Fibroblast of lung (primary cell): ENCODE measurements around the gene SENP2. TPM values are rescaled to one million over a fixed set of nuclear protein-coding genes. Genes with fewer than 3 reads are reported as not detected.

ENCODE experiments used
- DNase-seq, 2 donors: peaks; one replicate each; pipeline versions ENCODE4 v3.0.0 to v3.0.0-alpha.2; 2010; ENCODE audit warnings: low read depth in 2 of 2
- H2AFZ ChIP-seq: 2 replicates; pipeline ENCODE4 v1.5.1; 2012; ENCODE audit warnings: low read length, control low read depth, inconsistent platforms
- H3K27ac ChIP-seq: 2 replicates; pipeline ENCODE4 v1.5.1; 2011; ENCODE audit warnings: low read length, control low read depth; ENCODE audit not compliant: insufficient read depth
- H3K27me3 ChIP-seq: 2 replicates; pipeline ENCODE4 v1.5.1; 2011; ENCODE audit warnings: mild to moderate bottlenecking, low read length; ENCODE audit not compliant: control insufficient read depth, insufficient read depth
- H3K36me3 ChIP-seq: 2 replicates; pipeline ENCODE4 v1.5.1; 2011; ENCODE audit warnings: low read length; ENCODE audit not compliant: control insufficient read depth, insufficient read depth
- H3K4me1 ChIP-seq: 2 replicates; pipeline ENCODE4 v1.5.1; 2011; ENCODE audit warnings: low read length; ENCODE audit not compliant: control insufficient read depth, insufficient read depth; ENCODE audit errors: extremely low read depth
- H3K4me2 ChIP-seq: 2 replicates; pipeline ENCODE4 v1.5.1; 2011; ENCODE audit warnings: low read length, control low read depth; ENCODE audit not compliant: insufficient read depth; ENCODE audit errors: extremely low read depth
- H3K4me3 ChIP-seq, 4 experiments: fragments of 200-600 bp in 1 of 4; sonication (generic) in 1 of 4; replicated peaks in 1 of 4; 2 replicates each; pipeline ENCODE4 v1.5.1; 2011 to 2016; ENCODE audit warnings: low read length in 4 of 4, low read depth in 3 of 4, mild to moderate bottlenecking in 3 of 4, control low read depth in 2 of 4, inconsistent platforms in 1 of 4, mixed read lengths in 1 of 4; ENCODE audit not compliant: insufficient read depth in 1 of 4; ENCODE audit errors: control extremely low read depth in 1 of 4
- H3K79me2 ChIP-seq: 2 replicates; pipeline ENCODE4 v1.5.1; 2012; ENCODE audit warnings: mild to moderate bottlenecking, low read length, inconsistent platforms; ENCODE audit not compliant: control insufficient read depth, insufficient read depth
- H3K9ac ChIP-seq: 2 replicates; pipeline ENCODE4 v1.5.1; 2011; ENCODE audit warnings: mild to moderate bottlenecking, low read length, control low read depth; ENCODE audit not compliant: insufficient read depth
- H3K9me3 ChIP-seq: 2 replicates; pipeline ENCODE4 v1.5.1; 2012; ENCODE audit warnings: low read depth, low read length; ENCODE audit not compliant: control insufficient read depth, insufficient read depth
- H4K20me1 ChIP-seq: 2 replicates; pipeline ENCODE4 v1.5.1; 2011; ENCODE audit warnings: low read length; ENCODE audit not compliant: control insufficient read depth, insufficient read depth; ENCODE audit errors: extremely low read depth
- CTCF ChIP-seq, 2 donors: IDR thresholded peaks in 1 of 2; conservative IDR thresholded peaks in 1 of 2; 1 replicate in 1 of 2; 2 replicates in 1 of 2; pipeline ENCODE4 v1.5.1; 2011 to 2012; ENCODE audit warnings: low read length in 2 of 2, control low read depth in 1 of 2, inconsistent platforms in 1 of 2, low read depth in 1 of 2, mild to moderate bottlenecking in 1 of 2
- EZH2 ChIP-seq: IDR thresholded peaks from 2 replicates; pipeline ENCODE4 v1.5.1; 2012; ENCODE audit warnings: low read length, control low read depth, mild to moderate bottlenecking; ENCODE audit errors: missing control alignments
- polyA minus RNA-seq: library from RNA; depleted of rRNA, polyadenylated mRNA; stranded (reverse); fragments of >200 nt; gene quantifications from 2 replicates; pipeline ENCODE4 v1.2.3, GENCODE V29; 2011; ENCODE audit warnings: low replicate concordance
- polyA plus RNA-seq, 2 donors: library from polyadenylated mRNA; depleted of rRNA in 1 of 2; stranded (reverse) in 1 of 2; unstranded in 1 of 2; fragments of >200 nt; gene quantifications; 2 replicates each; pipeline ENCODE4 v1.2.1, GENCODE V29; 2011 to 2012; ENCODE audit warnings: missing spikeins in 1 of 2
- total RNA-seq: library from RNA; depleted of rRNA; stranded (reverse); fragments of >200 nt; gene quantifications from 2 replicates; pipeline ENCODE4 v1.2.1, GENCODE V29; 2014

Gene SENP2
- total RNA-seq (23.6 and 26.9 TPM in 2 replicates), polyA plus RNA-seq (17.7 and 19.6 TPM in 2 replicates), polyA minus RNA-seq (0.43 and 3.0 TPM in 2 replicates)
- polyA plus RNA-seq (2012): 17.1 and 20.7 TPM in 2 replicates

- Histone ChIP-seq H3K4me3 (peak within 1 kb of the TSS; percentile 88 to 98 (median 94)), H3K27ac (peak within 1 kb of the TSS; percentile 96), H3K36me3 (no peaks in the 10 kb centered on the region), H3K79me2 (peaks cover 14% of the 10 kb centered on the region), H3K9me3 (no peaks in the 10 kb centered on the region), H3K4me1 (peaks cover 3% of the 10 kb centered on the region), H4K20me1 (no peaks in the 10 kb centered on the region), H2AFZ (peak within 1 kb of the TSS; percentile 62), H3K9ac (peak within 1 kb of the TSS; percentile 97), H3K4me2 (peak within 1 kb of the TSS; percentile 100), H3K27me3 (no peaks in the 10 kb centered on the region)
- DNase-seq: peak; percentile 97 to 99
- TF ChIP-seq CTCF (conservative IDR thresholded peaks at IDR 0.05 in 1 of 2, IDR thresholded peaks at IDR 0.05 in 1 of 2; ENCODE audit: low read depth in 1 of 2, low read length in 2 of 2): no peak
- TF ChIP-seq EZH2: no peak
Measured at GRCh38 chr3:185585859-185586685, at the start of gene SENP2. Gene SENP2, plus strand, starts transcription at chr3:185586295. Its CDS starts 119 bp downstream, at chr3:185586414.

GRCh38 chr3:185537369-185537970 lies 48.6 kb upstream of the SENP2 start:
- TF ChIP-seq EZH2 (no peak), CTCF (conservative IDR thresholded peaks at IDR 0.05 in 1 of 2, IDR thresholded peaks at IDR 0.05 in 1 of 2; ENCODE audit: low read depth in 1 of 2, low read length in 2 of 2) (no peak)
- Histone ChIP-seq H3K9me3 (no peaks in the 10 kb centered on the region), H3K9ac (no peak overlapping the region), H3K36me3 (no peaks in the 10 kb centered on the region), H4K20me1 (no peaks in the 10 kb centered on the region), H2AFZ (no peak overlapping the region), H3K27me3 (peaks cover 3% of the 10 kb centered on the region), H3K27ac (no peak overlapping the region), H3K4me3 (no peak overlapping the region), H3K4me2 (no peak overlapping the region), H3K79me2 (no peaks in the 10 kb centered on the region), H3K4me1 (peaks cover 3% of the 10 kb centered on the region)
- DNase-seq: peak; percentile 19 to 94

- Histone ChIP-seq H3K27me3 (peaks cover 3% of the 10 kb centered on the region), H3K9ac (no peak overlapping the region), H3K27ac (no peak overlapping the region), H3K79me2 (no peaks in the 10 kb centered on the region), H2AFZ (no peak overlapping the region), H3K9me3 (no peaks in the 10 kb centered on the region), H3K4me2 (no peak overlapping the region), H3K4me1 (peaks cover 3% of the 10 kb centered on the region), H4K20me1 (no peaks in the 10 kb centered on the region), H3K36me3 (no peaks in the 10 kb centered on the region), H3K4me3 (no peak overlapping the region)
- no peak for DNase-seq
- TF ChIP-seq CTCF (conservative IDR thresholded peaks at IDR 0.05 in 1 of 2, IDR thresholded peaks at IDR 0.05 in 1 of 2; ENCODE audit: low read depth in 1 of 2, low read length in 2 of 2) (no peak), EZH2 (no peak)
Measured at GRCh38 chr3:185539934-185540333, 46.2 kb upstream of the SENP2 start.
